ENCODE results near the gene PAM16.
A peak's percentile ranks its signal among the peaks of the same experiment; 100 is the strongest.

Gene PAM16

DNA sequence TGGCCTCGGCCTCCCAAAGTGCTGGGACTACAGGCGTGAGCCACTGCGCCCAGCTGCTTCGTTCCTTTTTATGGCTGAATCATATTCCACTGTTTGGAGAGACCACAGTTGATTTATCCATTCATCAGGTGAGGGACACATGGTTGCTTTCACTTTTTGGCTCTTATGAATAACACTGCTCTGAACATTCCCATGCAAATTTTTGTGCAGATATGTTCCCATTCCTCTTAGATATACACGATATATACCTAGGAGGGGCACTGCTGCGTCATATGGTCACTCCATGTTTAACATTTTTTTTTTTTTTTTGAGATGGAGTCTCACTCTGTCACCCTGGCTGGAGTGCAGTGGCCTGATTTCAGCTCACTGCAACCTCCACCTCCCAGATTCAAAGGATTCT, 49.2 kb downstream of the PAM16 start (continued):
- TF ChIP-seq, protein P1, sequence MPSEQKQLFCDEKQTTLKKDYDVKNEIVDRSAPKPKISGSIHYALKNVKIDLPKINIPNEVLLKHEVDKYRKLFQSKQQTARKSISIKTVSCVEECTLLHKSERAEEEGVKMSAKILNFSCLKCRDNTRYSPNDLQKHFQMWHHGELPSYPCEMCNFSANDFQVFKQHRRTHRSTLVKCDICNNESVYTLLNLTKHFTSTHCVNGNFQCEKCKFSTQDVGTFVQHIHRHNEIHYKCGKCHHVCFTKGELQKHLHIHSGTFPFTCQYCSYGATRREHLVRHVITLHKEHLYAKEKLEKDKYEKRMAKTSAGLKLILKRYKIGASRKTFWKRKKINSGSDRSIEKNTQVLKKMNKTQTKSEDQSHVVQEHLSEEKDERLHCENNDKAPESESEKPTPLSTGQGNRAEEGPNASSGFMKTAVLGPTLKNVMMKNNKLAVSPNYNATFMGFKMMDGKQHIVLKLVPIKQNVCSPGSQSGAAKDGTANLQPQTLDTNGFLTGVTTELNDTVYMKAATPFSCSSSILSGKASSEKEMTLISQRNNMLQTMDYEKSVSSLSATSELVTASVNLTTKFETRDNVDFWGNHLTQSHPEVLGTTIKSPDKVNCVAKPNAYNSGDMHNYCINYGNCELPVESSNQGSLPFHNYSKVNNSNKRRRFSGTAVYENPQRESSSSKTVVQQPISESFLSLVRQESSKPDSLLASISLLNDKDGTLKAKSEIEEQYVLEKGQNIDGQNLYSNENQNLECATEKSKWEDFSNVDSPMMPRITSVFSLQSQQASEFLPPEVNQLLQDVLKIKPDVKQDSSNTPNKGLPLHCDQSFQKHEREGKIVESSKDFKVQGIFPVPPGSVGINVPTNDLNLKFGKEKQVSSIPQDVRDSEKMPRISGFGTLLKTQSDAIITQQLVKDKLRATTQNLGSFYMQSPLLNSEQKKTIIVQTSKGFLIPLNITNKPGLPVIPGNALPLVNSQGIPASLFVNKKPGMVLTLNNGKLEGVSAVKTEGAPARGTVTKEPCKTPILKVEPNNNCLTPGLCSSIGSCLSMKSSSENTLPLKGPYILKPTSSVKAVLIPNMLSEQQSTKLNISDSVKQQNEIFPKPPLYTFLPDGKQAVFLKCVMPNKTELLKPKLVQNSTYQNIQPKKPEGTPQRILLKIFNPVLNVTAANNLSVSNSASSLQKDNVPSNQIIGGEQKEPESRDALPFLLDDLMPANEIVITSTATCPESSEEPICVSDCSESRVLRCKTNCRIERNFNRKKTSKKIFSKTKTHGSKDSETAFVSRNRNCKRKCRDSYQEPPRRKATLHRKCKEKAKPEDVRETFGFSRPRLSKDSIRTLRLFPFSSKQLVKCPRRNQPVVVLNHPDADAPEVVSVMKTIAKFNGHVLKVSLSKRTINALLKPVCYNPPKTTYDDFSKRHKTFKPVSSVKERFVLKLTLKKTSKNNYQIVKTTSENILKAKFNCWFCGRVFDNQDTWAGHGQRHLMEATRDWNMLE (tag by site-specific recombination; conservative IDR thresholded peaks at IDR 0.05; ENCODE audit: low read depth), result no peak

DNA sequence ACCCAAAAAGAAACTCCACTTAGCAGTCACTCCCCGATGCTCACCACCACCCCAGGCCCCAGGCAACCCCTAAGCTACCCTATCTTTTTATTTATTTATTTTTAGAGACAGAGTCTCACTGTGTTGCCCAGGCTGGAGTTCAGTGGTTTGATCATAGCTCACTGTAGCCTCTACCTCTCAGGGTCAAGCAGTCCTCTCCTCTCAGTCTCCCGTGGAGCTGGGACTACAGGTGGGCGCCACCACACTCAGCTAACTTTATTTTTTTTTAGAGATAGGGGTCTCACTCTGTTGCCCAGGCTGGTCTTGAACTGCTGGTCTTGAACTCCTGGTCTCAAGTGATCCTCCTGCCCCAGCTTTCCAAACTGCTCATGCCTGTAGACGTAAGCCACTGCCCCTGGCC, 49.9 kb downstream of the PAM16 start:
- Histone ChIP-seq H3K4me1 (ENCODE audit: control insufficient read depth, insufficient read depth, low read length) (no peaks in the 10 kb centered on the region), H3K27ac (ENCODE audit: extremely low read depth, low read depth, low read length) (no peak overlapping the region), H3K9me3 (ENCODE audit: control insufficient read depth, insufficient read depth, low read depth, low read length) (no peaks in the 10 kb centered on the region), H3K4me3 (ENCODE audit: low read depth, low read length) (no peak overlapping the region), H3K36me3 (ENCODE audit: control insufficient read depth in 2 of 2, insufficient read depth in 1 of 2, low read length in 2 of 2) (no peaks in the 10 kb centered on the region)
- ChIA-PET CTCF (interaction anchor here (0.5 to 5.7 kb wide), 3 partner anchors 8 to 361 kb away, joined by 3 to 35 read pairs (median 4); no protein-coding TSS in a partner anchor), POLR2A (no interaction called here)
- peak; percentile 77; the same call in 1 of the 2 replicates for TF ChIP-seq ZNF121 (tag by site-specific recombination; IDR thresholded peaks at IDR 0.05)
- no peak for TF ChIP-seq ZNF626 (tag by site-specific recombination; IDR thresholded peaks at IDR 0.05)
- TF ChIP-seq ZBTB48 (tag by site-specific recombination; IDR thresholded peaks at IDR 0.05), result no peak

DNA sequence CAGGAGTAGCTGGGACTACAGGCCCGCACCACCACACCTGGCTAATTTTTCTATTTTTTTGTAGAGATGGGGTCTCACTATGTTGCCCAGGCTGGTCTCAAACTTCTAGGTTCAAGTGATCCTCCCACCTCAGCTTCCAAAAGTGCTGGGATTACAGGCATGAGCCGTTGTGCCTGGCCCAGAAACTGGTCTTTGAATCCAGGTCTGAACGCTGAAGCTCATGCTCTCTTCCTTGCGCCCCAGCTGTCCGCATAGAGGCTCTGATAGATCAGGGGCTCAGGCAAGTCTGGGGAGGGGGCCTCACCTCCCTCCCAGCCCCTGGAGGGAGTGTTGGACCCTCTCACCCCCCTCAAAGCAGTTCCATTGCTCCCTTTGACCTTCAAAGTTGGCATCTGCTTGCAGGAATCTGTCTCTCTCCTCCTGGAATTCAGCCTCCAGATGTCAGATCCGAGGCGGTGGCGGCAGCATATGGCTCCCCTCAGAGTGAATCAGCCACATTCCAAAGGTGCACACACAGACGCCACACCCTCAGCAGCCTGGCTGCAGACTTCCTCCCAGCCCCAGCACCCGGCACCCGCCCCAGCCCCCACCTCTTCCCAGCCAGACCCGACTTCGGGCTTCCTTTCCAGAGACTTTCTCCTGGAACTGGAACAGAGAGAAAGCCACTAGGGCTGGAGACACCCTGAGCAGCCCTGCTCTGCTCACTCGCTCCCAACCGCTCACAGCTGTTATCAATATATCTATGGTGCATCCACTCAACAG, 52.2 kb downstream of the PAM16 start:
- POLR2A ChIA-PET, result interaction anchor here (1.1 to 1.5 kb wide), 2 partner anchors 10 to 17 kb away, joined by 3 to 4 read pairs; partner anchors contain the start of gene GLIS2
- H3K4me1 ChIP-seq (ENCODE audit: control insufficient read depth, insufficient read depth, low read length), result peaks cover 4% of the 10 kb centered on the region; the same call in 1 of the 2 replicates
- CTCF ChIA-PET, result interaction anchor here (0.6 to 5.7 kb wide), 9 partner anchors 10 to 104 kb away, joined by 4 to 35 read pairs (median 5); no protein-coding TSS in a partner anchor
- H3K4me3 ChIP-seq (ENCODE audit: low read depth, low read length), result no peak overlapping the region
- no peaks in the 10 kb centered on the region for H3K36me3 ChIP-seq (ENCODE audit: control insufficient read depth in 2 of 2, insufficient read depth in 1 of 2, low read length in 2 of 2)
- H3K9me3 ChIP-seq (ENCODE audit: control insufficient read depth, insufficient read depth, low read depth, low read length), result no peaks in the 10 kb centered on the region
- H3K27ac ChIP-seq (ENCODE audit: extremely low read depth, low read depth, low read length), result no peak overlapping the region
- TF ChIP-seq ZNF121 (tag by site-specific recombination; IDR thresholded peaks at IDR 0.05) (peak; percentile 96), PRDM1 (tag by site-specific recombination; IDR thresholded peaks at IDR 0.05) (0 out of 2 replicates have a peak, but pooled peaks have one; percentile 21), ZNF24 (tag by site-specific recombination; IDR thresholded peaks at IDR 0.05) (no peak), ZNF629 (tag by site-specific recombination; IDR thresholded peaks at IDR 0.05) (no peak), ZNF202 (tag by site-specific recombination; IDR thresholded peaks at IDR 0.05; ENCODE audit: borderline replicate concordance) (no peak), ZNF324 (tag by site-specific recombination; IDR thresholded peaks at IDR 0.05) (no peak)
- TF ChIP-seq, protein P2, sequence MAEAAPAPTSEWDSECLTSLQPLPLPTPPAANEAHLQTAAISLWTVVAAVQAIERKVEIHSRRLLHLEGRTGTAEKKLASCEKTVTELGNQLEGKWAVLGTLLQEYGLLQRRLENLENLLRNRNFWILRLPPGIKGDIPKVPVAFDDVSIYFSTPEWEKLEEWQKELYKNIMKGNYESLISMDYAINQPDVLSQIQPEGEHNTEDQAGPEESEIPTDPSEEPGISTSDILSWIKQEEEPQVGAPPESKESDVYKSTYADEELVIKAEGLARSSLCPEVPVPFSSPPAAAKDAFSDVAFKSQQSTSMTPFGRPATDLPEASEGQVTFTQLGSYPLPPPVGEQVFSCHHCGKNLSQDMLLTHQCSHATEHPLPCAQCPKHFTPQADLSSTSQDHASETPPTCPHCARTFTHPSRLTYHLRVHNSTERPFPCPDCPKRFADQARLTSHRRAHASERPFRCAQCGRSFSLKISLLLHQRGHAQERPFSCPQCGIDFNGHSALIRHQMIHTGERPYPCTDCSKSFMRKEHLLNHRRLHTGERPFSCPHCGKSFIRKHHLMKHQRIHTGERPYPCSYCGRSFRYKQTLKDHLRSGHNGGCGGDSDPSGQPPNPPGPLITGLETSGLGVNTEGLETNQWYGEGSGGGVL (tag by site-specific recombination; IDR thresholded peaks at IDR 0.05), result peak; percentile 70
- TF ChIP-seq, protein P3, sequence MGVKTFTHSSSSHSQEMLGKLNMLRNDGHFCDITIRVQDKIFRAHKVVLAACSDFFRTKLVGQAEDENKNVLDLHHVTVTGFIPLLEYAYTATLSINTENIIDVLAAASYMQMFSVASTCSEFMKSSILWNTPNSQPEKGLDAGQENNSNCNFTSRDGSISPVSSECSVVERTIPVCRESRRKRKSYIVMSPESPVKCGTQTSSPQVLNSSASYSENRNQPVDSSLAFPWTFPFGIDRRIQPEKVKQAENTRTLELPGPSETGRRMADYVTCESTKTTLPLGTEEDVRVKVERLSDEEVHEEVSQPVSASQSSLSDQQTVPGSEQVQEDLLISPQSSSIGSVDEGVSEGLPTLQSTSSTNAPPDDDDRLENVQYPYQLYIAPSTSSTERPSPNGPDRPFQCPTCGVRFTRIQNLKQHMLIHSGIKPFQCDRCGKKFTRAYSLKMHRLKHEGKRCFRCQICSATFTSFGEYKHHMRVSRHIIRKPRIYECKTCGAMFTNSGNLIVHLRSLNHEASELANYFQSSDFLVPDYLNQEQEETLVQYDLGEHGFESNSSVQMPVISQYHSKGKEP (tag by site-specific recombination; IDR thresholded peaks at IDR 0.05), result no peak
- TF ChIP-seq, protein P4, sequence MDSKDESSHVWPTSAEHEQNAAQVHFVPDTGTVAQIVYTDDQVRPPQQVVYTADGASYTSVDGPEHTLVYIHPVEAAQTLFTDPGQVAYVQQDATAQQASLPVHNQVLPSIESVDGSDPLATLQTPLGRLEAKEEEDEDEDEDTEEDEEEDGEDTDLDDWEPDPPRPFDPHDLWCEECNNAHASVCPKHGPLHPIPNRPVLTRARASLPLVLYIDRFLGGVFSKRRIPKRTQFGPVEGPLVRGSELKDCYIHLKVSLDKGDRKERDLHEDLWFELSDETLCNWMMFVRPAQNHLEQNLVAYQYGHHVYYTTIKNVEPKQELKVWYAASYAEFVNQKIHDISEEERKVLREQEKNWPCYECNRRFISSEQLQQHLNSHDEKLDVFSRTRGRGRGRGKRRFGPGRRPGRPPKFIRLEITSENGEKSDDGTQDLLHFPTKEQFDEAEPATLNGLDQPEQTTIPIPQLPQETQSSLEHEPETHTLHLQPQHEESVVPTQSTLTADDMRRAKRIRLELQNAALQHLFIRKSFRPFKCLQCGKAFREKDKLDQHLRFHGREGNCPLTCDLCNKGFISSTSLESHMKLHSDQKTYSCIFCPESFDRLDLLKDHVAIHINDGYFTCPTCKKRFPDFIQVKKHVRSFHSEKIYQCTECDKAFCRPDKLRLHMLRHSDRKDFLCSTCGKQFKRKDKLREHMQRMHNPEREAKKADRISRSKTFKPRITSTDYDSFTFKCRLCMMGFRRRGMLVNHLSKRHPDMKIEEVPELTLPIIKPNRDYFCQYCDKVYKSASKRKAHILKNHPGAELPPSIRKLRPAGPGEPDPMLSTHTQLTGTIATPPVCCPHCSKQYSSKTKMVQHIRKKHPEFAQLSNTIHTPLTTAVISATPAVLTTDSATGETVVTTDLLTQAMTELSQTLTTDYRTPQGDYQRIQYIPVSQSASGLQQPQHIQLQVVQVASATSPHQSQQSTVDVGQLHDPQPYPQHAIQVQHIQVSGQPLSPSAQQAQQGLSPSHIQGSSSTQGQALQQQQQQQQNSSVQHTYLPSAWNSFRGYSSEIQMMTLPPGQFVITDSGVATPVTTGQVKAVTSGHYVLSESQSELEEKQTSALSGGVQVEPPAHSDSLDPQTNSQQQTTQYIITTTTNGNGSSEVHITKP (tag by site-specific recombination; IDR thresholded peaks at IDR 0.05), result no peak
- TF ChIP-seq, protein P5, sequence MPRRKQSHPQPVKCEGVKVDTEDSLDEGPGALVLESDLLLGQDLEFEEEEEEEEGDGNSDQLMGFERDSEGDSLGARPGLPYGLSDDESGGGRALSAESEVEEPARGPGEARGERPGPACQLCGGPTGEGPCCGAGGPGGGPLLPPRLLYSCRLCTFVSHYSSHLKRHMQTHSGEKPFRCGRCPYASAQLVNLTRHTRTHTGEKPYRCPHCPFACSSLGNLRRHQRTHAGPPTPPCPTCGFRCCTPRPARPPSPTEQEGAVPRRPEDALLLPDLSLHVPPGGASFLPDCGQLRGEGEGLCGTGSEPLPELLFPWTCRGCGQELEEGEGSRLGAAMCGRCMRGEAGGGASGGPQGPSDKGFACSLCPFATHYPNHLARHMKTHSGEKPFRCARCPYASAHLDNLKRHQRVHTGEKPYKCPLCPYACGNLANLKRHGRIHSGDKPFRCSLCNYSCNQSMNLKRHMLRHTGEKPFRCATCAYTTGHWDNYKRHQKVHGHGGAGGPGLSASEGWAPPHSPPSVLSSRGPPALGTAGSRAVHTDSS (tag by site-specific recombination; IDR thresholded peaks at IDR 0.05), result no peak
- TF ChIP-seq, protein P6, sequence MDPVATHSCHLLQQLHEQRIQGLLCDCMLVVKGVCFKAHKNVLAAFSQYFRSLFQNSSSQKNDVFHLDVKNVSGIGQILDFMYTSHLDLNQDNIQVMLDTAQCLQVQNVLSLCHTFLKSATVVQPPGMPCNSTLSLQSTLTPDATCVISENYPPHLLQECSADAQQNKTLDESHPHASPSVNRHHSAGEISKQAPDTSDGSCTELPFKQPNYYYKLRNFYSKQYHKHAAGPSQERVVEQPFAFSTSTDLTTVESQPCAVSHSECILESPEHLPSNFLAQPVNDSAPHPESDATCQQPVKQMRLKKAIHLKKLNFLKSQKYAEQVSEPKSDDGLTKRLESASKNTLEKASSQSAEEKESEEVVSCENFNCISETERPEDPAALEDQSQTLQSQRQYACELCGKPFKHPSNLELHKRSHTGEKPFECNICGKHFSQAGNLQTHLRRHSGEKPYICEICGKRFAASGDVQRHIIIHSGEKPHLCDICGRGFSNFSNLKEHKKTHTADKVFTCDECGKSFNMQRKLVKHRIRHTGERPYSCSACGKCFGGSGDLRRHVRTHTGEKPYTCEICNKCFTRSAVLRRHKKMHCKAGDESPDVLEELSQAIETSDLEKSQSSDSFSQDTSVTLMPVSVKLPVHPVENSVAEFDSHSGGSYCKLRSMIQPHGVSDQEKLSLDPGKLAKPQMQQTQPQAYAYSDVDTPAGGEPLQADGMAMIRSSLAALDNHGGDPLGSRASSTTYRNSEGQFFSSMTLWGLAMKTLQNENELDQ (tag by site-specific recombination; IDR thresholded peaks at IDR 0.05; ENCODE audit: low read depth), result no peak
